NCI-H82 (cell line): ENCODE measurements around the gene NUP37.
"Not testable (repeated sequence)": the region's sequence is repeated elsewhere in the genome, so short reads cannot be mapped to it uniquely, and the experiment has no call there.

Experiments used
- DNase-seq: peaks from one replicate; lab custom pipeline; 2025; lab: John Stamatoyannopoulos, UW

NUP37 gene

DNA sequence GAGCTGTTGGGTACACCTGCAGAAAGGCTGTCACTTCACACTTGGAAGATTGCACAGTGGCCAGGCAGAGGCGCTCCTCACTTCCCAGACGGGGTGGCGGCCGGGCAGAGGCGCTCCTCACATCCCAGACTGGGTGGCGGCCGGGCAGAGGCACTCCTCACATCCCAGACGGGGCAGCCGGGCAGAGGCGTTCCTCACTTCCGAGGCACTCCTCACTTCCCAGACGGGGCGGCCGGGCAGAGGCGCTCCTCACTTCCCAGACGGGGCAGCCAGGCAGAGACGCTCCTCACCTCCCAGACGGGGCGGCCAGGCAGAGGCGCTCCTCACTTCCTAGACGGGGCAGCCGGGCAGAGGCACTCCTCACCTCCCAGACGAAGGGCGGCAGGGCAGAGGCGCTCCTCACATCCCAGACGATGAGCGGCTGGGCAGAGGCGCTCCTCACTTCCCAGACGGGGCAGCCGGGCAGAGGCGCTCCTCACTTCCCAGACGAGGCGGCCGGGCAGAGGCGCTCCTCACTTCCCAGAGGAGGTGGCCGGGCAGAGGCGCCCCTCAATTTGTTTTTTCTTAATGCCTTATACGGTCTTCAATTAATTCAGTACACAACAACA is 30.6 kb downstream of the NUP37 start:
- not testable (repeated sequence) for DNase-seq

DNA sequence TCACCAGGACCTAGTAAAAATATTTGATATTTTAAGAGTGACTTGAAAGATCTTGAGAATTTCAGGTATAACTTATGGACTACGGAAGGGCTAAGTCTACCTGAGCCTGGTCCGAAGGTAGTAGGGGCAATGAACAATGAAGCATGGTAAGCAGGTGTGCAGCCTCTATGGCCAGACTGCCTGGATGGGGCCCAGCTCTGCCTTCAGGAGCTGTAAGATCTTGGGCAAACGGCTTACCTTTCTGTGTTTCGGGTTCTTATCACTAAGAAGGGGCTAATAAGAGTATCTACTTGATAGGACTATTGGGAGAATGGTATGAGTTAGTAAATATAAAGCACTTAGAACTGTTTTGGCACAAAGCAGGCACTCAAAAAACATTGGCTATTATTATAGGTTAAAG is 39.1 kb downstream of the NUP37 start:
- DNase-seq = no peak

DNA sequence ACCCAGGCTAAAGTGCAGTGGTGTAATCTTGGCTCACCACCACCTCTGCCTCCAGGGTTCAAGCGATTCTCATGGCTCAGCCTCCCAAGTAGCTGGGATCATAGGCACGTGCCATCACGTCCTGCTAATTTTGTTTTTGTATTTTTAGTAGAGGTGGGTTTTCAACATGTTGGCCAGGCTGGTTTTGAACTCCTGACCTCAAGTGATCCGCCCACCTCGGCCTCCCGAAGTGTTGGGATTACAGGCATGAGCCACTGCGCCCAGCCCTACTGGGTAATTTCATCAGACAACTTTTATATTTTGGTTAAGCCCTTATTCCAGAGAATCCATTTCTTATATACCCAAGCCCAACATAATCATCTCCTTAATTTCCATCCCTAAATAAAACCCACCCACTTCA is 47.8 kb downstream of the NUP37 start:
- DNase-seq = not testable (repeated sequence)

DNA sequence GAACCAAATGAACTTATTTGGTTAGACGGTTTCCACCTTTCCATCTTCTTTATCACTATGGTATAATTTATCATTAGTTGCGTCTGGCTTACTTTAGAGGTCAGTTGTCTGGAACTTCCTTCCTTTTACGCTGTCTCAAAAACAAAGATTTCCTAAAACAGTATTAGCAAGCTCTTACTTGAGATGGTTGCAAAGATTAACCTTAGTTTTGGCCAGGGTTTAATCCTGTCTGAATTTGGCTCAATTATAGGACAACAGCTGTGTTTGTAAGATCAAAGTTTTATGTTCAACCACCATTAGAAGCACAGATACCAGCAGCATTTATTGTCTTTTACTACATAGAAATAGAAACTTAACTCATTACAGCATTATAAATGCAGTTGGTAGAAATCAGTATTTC is 50.2 kb downstream of the NUP37 start:
- DNase-seq = peak; percentile 65

DNA sequence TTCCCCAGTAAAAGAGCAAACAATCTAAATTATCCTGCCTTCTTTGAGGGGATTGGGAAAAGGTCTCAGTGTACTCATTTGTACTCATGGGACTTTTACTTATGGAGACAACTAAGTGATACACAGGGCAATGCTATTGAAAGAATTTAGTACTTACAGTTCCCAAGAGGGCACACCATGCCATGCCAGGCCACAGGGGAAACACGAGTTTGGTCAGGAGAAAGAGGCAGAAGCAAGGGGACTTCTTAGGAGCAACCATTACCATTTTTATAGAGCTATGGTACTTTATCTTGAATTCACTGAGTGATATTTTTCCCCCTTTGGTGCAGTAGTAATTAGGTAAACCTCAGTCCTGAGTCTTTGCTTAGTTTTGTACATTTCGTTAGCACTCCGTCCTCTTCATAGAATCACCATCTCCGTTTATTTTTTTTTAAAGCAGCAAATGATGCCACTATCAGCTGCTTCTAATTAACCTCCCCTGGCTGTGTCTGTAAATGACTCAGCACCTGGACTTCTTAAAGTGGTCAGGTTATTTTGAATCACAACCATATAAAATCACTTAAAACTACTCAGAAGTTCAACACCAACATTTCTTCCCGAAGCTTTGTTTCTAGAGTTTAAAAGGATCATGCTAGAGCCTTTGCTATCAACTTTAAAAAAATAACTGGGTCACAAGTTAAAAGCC is 52.2 kb downstream of the NUP37 start:
- DNase-seq = no peak

DNA sequence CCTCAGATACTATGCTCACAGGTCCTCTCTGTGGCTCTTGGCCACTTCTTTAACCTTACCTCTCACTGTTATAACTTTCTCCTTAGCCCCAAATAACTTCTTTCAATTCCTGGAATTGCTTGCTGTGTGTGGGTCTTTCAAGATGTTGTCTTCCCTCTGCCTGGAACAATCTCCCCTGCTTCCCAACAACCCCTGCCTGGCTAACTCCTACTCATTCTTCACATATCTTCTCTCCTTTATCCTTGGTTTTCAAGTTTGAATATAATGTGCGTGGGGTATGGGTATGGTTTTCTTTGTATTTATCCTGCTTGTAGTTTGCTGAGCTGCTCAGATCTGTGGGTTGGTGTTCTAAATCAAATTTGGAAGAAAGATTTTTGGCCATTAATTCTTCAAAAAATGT is 55.4 kb downstream of the NUP37 start:
- DNase-seq = no peak

DNA sequence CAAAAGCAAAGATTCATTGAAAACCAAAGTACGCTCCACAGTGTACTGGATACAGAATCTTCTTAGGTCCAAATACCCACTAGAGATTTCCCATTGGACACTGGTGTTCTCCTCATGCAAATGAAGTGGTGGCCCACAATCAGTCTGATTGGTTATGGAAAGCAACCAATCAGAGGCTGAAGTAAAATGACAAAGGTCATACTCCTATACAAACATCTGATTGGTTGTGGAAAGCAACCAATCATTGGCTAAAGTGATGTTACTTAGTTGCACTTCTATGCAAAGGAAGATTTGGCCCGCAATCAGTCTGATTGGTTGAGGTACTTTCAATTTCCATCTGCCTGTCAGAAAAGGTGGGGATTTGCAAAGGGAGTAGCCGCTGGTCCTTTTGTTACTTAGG is 56.8 kb downstream of the NUP37 start:
- DNase-seq = peak; percentile 49

DNA sequence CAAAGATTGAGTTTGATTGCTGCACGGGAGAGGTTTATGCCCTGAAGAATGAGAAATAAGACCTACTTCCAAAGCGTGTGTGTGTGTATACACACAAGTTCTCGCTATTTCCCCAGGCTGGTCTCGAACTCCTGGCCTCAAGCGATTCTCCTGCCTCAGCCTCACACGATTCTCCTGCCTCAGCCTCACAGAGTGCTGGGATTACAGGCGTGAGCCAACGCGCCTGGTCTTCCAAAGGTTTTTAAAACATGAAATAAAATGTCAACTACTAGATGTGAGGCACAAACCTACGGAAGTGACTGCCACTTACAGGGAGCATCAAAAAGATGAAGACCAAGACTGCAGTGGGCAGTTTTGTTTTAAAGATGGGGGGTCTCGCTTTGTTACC is 57.5 kb downstream of the NUP37 start:
- no peak for DNase-seq

DNA sequence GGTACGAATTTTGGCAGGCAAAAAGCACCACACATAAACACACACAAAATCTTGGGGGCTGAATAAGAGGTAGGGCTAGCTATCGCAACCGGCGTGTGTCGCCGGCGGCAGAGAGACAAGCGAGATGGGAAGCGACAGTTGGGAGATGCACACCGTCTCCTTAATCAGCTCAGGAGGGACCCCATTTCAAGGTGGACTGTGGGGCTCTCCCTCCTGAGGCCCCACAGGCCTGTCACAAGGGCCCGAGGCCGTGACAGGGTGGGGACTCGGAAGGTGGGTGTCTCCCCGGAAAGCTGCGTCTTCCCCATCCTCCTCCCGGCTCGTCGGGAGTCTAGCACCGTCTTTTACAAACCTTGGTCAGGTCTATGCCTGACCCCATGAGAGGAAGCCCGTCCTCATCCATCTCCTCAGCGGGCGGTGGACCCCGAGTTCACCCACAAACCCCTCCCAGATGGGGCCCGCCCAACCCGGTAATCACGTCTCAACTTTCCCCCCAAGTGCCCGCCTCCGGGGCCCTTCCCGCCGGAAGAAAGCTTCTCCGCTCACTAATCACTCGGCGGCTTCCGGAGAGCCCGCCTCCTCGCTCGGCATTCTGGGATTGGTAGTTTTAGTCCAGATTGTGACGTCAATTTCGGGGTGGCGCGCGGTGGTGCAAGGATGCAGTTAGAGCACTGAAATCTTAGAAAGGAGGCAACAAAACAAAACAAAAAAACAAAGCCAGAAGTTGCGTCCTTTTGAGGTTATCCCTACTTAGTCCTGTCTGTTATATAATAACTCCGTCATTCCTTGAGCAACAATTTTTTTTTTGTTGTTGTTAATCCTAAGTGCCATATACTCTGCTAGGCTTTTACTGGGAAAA is 58.1 kb downstream of the NUP37 start, which contains the start of gene WASHC3:
WASHC3 (minus strand) TSS at position 432 of the 859 bp plus-strand sequence; CDS start at position 403, 29 bp downstream.
- DNase-seq = peak; percentile 97

DNA sequence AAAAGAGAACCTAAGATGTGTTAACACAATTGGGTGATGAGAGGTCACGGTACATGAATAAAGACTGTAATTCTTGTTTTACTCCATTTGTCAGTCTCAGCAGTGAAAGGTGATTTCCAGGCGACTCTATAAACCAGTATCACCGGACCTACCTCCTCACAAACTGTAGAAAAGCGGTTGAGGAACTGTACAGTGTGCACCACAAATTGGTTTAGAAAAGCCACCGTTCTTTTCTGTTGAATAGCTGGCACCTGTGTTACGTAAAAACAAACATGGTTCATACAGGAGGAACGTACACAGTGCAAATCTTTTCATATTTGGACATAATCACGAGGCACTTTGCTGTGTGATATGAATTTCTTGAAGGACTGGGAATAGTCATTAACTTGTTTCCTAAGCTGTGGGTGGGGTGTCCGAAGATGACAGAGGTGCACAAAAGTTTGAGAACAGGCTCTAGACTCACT is 58.8 kb downstream of the NUP37 start:
- DNase-seq = peak; percentile 23

DNA sequence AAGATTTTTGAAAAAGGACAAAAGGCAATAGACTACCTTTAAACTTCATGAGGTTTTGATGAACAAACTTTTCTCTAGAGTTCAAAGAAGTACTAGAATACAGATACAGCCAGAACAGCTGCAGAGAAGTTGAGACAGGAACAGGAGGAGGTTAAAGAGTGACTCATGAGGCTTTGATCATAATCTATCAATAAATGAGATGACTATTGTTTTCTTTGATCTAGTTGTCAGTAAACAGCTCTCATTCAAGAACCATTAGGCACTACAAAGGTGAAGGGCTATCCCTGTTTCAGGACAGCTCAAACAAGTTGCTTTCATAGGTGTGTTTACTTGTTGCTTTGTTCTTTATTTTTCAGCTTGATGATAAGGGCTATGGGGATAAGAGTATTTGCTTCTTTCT is 60.6 kb downstream of the NUP37 start:
- DNase-seq = no peak

DNA sequence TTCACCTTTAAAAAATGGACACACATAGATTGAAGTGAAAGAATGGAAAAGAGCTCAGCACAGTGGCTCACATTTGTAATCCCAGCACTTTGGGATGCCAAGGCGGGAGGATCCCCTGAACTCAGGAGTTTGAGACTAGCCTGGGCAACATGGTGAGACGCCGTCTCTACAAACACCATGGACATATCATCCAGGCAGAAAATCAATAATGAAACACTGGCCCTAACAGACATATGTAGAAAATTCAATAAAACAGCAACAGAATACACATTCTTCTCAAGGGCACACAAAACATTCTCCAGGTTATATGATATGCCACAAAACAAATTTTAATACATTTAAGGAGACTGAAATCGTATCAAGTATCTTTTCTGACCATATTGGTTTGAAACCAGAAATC is 65.6 kb downstream of the NUP37 start:
- no peak for DNase-seq

DNA sequence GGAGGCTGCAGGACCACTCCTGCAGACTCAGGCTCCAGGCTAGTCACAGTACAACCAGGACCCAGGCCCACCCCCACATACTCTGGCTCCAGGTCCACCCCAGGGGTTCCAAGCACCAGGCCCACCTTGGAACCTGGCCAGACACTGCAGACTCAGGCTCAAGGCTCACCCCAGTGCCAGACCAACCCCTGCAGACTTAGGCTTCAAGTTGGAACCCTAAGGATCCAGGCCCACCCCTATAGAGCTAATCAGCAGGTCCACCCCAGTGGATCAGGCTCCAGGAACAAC is 66.9 kb downstream of the NUP37 start:
- DNase-seq = no peak

DNA sequence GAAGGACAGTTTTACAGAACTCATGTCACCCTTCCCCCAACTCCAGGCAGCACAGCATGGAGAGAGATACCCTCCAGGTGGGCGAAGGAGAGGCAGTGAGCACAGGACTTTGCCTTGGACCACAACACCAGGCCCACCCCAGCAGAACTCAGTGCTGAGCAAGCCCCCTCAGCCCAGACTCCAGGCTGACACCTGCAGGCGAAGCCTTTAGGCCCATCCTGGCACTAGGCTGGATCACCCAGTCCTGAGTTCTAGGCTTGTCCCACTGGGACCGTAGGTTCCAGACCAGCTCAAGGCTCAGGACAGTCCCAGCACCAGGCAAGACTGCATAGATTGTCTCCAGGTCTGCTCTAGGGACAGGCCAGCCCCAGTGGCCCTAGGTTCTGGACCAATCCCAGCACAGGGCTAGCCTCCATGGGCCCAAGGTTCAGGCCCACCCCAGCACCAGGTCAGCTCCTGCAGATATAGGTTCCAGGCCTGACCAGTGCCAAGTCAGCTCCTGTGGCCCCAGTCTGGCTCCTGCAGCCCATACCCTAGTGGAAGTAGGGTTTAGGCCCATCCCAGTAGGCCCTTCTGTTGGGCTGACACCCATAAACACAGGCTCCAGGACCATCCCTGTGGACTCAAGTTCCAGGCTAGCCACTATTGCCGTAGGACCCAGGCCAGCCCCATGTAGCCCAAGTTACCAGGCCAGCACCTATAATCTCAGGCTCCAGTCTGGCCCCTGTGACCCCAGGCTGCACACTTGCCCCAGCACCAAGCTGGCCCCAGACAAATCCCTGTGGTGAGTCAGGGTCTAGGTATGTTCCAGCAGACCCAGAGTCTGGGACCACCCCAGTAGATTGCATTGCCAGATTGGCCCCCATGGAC is 67.5 kb downstream of the NUP37 start:
- no peak for DNase-seq

DNA sequence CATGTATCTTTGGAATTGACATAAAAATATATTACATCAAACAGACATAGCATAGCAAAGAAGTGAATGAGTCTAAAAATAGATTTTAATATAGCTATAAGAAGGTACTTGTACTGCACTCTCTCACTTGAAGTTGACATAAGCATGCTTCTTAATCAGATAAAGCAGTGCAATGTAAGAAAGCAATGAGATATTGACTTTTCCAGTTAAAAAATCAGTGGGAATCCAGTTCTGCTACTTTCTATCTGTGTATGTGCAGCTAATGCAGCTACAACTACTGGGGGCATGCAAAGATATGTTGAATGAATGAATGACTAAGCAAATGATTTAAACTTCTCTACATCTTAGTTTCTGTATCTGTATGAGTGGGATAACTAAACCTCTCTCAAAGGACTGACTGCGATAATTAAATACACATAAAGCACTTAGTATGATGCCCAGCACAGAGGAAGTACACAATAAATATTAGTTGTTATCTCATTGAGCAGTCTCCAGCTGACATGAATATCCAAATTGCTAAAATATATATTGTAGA is 68.4 kb downstream of the NUP37 start:
- no peak for DNase-seq

DNA sequence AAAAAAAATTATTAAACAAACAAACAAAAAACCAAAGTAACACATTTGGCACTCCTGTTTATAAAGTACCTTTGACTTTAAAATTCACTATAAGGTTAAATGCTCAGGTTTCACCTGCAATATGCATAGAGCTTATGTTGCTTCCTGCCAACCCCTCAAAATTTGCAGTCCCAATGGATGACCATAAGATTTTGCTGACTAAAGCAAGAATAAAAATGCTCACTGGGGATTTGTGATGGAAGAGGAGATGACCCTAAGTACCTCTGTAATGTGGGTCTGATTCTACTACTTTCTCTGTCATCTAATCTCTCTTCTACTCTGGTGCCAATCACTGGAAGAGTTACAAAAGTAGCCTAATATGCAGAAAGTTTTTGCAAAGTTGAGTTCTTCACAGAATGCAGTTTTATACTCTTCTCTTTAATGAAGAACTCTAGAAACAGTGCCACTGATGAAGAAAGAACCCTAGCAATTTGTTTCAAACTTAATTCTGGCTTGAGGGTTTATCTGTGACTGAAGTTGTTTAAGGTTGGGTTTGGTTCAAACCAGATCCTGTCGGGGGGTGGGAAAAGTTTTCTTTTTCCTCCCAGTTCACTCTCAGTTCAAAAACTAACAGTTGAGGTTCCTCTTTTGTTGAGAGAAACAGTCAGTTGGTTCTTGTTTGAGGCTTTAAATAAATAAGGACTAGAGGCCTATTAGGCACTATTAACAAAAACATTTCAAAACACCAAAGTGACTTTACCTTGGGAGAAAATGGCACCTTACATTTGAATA is 69.1 kb downstream of the NUP37 start:
- no peak for DNase-seq

DNA sequence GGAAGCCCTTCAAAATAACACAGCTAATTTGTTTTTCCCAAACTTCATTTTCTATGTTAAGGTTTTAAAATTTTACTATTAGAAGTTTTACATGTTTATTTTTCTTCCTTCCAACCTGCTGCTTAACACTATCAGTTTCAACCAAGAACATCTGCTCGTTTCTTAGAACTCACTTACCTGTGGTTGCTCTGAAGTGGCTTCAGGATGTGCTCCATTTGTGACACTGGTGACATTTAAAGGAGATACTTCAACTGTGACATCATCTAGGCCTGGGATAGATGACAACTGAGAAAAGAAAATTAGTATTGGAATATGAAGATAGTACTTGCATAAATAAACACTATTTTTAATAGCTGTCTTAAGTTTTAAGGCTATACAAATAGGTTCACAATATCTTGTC is 76.0 kb downstream of the NUP37 start:
- no peak for DNase-seq

DNA sequence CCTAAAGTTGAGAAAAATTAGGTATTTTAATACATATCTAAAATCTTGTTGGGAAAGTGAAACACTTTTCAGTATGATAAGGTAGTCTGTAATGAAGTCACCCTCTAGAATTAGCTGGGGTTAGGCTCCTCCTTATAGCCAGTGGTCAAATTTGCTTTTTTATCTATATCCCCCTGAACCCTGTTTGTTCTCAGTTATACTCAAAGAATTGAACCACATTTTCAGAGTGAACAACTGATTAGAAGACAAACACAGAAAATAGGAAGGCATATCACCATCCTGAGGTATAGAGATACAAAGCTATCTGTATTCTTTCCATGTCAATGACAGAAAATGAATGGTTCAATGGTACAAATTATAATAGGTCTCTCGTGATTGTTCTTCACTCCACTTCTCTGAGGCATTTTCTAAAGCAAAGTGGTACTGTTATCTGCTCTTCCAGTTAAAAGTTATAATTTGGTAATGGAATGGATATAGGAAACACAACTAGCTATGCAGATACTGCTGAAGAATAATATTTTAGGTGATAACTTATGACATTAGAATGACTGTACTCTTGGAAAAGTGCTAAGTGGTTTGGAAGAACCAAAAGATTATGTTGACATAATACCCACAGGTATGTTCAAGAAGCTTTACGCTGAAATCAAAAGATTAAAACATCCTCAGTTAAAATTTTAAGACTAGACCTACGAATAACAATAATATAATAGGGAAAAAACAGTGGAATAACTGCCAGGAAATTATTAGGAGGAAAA is 85.7 kb downstream of the NUP37 start:
- no peak for DNase-seq

DNA sequence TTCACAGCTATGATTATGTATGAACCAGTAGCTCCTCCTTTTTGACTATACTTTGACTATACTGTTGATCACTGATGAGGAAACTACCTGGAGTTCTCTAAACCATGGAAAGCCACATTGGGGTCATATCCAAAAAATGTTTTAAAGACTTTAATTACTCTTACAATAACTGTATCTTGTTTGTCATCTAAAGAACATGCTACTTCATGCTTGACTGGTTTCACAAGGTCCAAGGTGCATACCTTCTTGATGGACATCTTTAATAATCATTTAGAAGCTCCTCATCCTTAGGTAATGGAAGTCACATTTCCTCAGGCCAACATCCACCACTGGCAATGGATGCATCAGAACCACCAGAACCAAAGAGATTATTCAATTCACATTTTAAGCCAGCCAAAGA is 88.1 kb downstream of the NUP37 start:
- no peak for DNase-seq

DNA sequence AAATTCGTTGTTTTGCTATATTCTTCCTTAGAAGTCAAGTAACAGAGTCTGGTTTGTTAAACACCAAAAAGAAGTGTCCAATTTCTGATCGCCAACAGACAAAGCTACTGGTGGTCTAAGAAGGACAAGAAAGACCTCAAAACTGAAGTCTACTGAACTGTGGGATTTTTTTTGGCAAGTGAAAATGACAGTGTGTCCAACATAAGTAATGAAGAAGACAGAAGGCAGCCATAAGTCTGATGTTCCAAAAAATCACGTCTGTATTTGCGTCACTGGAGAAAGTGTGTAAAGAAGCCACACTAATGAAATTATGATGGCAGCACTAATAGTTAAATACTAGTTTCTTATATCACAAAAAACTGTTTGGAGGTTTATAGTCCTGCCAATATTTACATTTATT is 90.8 kb downstream of the NUP37 start:
- no peak for DNase-seq
